Mesenchymal stem cell (in vitro differentiated cells and primary cell): Measurements from ENCODE around the gene SORCS3.

Experiments used
- DNase-seq: peaks from one replicate; pipeline ENCODE4 v3.0.0-alpha.2; 2013
- H2AFZ ChIP-seq: one replicate; pipeline ENCODE4 v1.6.1; 2013; ENCODE audit warnings: low read depth, mild to moderate bottlenecking, control low read depth, inconsistent platforms, low read length, moderate library complexity
- H2AK5ac ChIP-seq: 2 replicates; pipeline ENCODE4 v1.6.1; 2013; ENCODE audit warnings: low read length, moderate library complexity, mild to moderate bottlenecking, inconsistent platforms; ENCODE audit not compliant: severe bottlenecking
- H2BK120ac ChIP-seq: one replicate; pipeline ENCODE4 v1.6.1; 2013; ENCODE audit warnings: low read depth, mild to moderate bottlenecking, inconsistent platforms, low read length, moderate library complexity
- H2BK12ac ChIP-seq, 2 experiments: one replicate each; pipeline ENCODE4 v1.6.1; 2013; ENCODE audit warnings: inconsistent platforms in 2 of 2, low read length in 2 of 2, mild to moderate bottlenecking in 2 of 2, moderate library complexity in 2 of 2, control low read depth in 1 of 2
- H2BK15ac ChIP-seq: one replicate; pipeline ENCODE4 v1.6.1; 2013; ENCODE audit warnings: mild to moderate bottlenecking, low read depth, inconsistent platforms; ENCODE audit not compliant: poor library complexity, severe bottlenecking
- H2BK5ac ChIP-seq: 2 replicates; pipeline ENCODE4 v1.6.1; 2013; ENCODE audit warnings: low read depth, mild to moderate bottlenecking, low read length, control low read depth, inconsistent platforms; ENCODE audit not compliant: poor library complexity, severe bottlenecking
- H3K14ac ChIP-seq, 2 experiments: one replicate each; pipeline ENCODE4 v1.6.1; 2013; ENCODE audit warnings: inconsistent platforms in 2 of 2, low read length in 2 of 2, control low read depth in 1 of 2, mild to moderate bottlenecking in 1 of 2, moderate library complexity in 1 of 2
- H3K18ac ChIP-seq, 2 experiments: one replicate each; pipeline ENCODE4 v1.6.1; 2013; ENCODE audit warnings: inconsistent platforms in 2 of 2, low read length in 2 of 2, control low read depth in 1 of 2, low read depth in 1 of 2, mild to moderate bottlenecking in 1 of 2
- H3K23ac ChIP-seq, 2 experiments: one replicate each; pipeline ENCODE4 v1.6.1; 2013; ENCODE audit warnings: inconsistent platforms in 2 of 2, low read length in 2 of 2, mild to moderate bottlenecking in 2 of 2, moderate library complexity in 2 of 2, control low read depth in 1 of 2
- H3K27ac ChIP-seq: 2 replicates; pipeline ENCODE4 v1.5.1; 2013; ENCODE audit warnings: mild to moderate bottlenecking, moderate library complexity, low read length, control low read depth, inconsistent platforms; ENCODE audit not compliant: poor library complexity, severe bottlenecking
- H3K27me3 ChIP-seq, 2 experiments: 2 replicates each; pipeline versions ENCODE4 v1.6.1 to v1.7.0; 2013; ENCODE audit warnings: low read length in 2 of 2, mild to moderate bottlenecking in 2 of 2, moderate library complexity in 2 of 2, control low read depth in 1 of 2, inconsistent platforms in 1 of 2; ENCODE audit not compliant: control insufficient read depth in 1 of 2, insufficient read depth in 1 of 2
- H3K36me3 ChIP-seq, 2 experiments: 2 replicates each; pipeline versions ENCODE4 v1.6.1 to v1.7.0; 2013; ENCODE audit warnings: low read length in 2 of 2, control low read depth in 1 of 2, inconsistent platforms in 1 of 2, low read depth in 1 of 2, mild to moderate bottlenecking in 1 of 2; ENCODE audit not compliant: insufficient read depth in 2 of 2, control insufficient read depth in 1 of 2
- H3K4ac ChIP-seq, 2 experiments: one replicate each; pipeline ENCODE4 v1.6.1; 2013; ENCODE audit warnings: inconsistent platforms in 2 of 2, low read length in 2 of 2, mild to moderate bottlenecking in 2 of 2, moderate library complexity in 2 of 2, control low read depth in 1 of 2, low read depth in 1 of 2
- H3K4me1 ChIP-seq: 2 replicates; pipeline ENCODE4 v1.6.1; 2013; ENCODE audit warnings: low read depth, low read length, control low read depth; ENCODE audit not compliant: control insufficient read depth, insufficient read depth
- H3K4me2 ChIP-seq: 2 replicates; pipeline ENCODE4 v1.6.1; 2013; ENCODE audit warnings: low read length, mild to moderate bottlenecking, inconsistent platforms; ENCODE audit not compliant: poor library complexity, severe bottlenecking
- H3K4me3 ChIP-seq, 2 experiments: 2 replicates each; pipeline versions ENCODE4 v1.5.1 to v1.7.0; 2013; ENCODE audit warnings: low read length in 2 of 2, mild to moderate bottlenecking in 2 of 2, control low read depth in 1 of 2, low read depth in 1 of 2; ENCODE audit not compliant: insufficient read depth in 1 of 2
- H3K79me1 ChIP-seq: replicated peaks from 2 replicates; pipeline ENCODE4 v1.6.1; 2013; ENCODE audit warnings: mild to moderate bottlenecking, control low read depth, low read length, inconsistent platforms; ENCODE audit not compliant: poor library complexity, severe bottlenecking
- H3K9ac ChIP-seq: 2 replicates; pipeline ENCODE4 v1.7.0; 2013; ENCODE audit warnings: mild to moderate bottlenecking, low read length, moderate library complexity
- H3K9me3 ChIP-seq: 2 replicates; pipeline ENCODE4 v1.7.0; 2013; ENCODE audit warnings: mild to moderate bottlenecking, low read length; ENCODE audit not compliant: control insufficient read depth
- H4K8ac ChIP-seq: one replicate; pipeline ENCODE4 v1.6.1; 2013; ENCODE audit warnings: inconsistent platforms, mild to moderate bottlenecking, low read length, moderate library complexity
- H4K91ac ChIP-seq: one replicate; pipeline ENCODE4 v1.6.1; 2013; ENCODE audit warnings: mild to moderate bottlenecking, low read length, inconsistent platforms
- WGBS: methylation state at CpG from one replicate; pipeline ENCODE4 v1.1.7; 2013; ENCODE audit warnings: mixed read lengths; 5-methylcytosine and 5-hydroxymethylcytosine counted together

Gene SORCS3

DNA sequence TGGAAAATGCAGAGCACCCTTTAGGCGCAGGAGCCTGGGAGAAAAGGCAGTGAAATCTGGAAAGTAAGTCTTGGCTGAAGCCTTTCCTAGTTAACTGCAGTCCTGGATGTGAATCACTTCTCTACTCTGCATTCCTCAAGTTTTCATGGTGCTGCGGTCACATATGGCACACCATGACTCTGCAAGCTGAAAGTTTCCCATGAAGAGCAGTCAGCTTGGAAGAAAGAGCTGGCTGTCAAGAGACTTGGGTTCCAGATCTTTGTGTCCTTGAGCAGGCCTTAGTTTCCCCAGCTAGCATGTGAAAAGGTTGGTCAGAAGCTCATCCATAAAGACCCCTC is 548.3 kb downstream of the SORCS3 start:
- no peaks in the 10 kb centered on the region for H3K9me3 ChIP-seq
- no peaks in the 10 kb centered on the region for H3K27me3 ChIP-seq
- no peak overlapping the region for H3K14ac ChIP-seq
- no peak overlapping the region for H3K4ac ChIP-seq
- no peak overlapping the region for H2BK120ac ChIP-seq
- no peak overlapping the region for H3K23ac ChIP-seq
- H2BK5ac ChIP-seq: no peak overlapping the region
- no peak overlapping the region for H4K91ac ChIP-seq
- 68% methylated on average over 2 of the region's 2 CpGs for WGBS
- no peak overlapping the region for H4K8ac ChIP-seq
- H3K27ac ChIP-seq: no peak overlapping the region
- no peak for DNase-seq
- H2BK15ac ChIP-seq: no peak overlapping the region
- H3K18ac ChIP-seq: no peak overlapping the region
- H3K4me2 ChIP-seq: no peak overlapping the region
- no peak overlapping the region for H3K4me3 ChIP-seq
- no peaks in the 10 kb centered on the region for H3K4me1 ChIP-seq
- no peak overlapping the region for H2AFZ ChIP-seq
- H3K9ac ChIP-seq: no peak overlapping the region
- no peaks in the 10 kb centered on the region for H3K36me3 ChIP-seq
- no peaks in the 10 kb centered on the region for H3K79me1 ChIP-seq
- no peak overlapping the region for H2AK5ac ChIP-seq
- H2BK12ac ChIP-seq: no peak overlapping the region

DNA sequence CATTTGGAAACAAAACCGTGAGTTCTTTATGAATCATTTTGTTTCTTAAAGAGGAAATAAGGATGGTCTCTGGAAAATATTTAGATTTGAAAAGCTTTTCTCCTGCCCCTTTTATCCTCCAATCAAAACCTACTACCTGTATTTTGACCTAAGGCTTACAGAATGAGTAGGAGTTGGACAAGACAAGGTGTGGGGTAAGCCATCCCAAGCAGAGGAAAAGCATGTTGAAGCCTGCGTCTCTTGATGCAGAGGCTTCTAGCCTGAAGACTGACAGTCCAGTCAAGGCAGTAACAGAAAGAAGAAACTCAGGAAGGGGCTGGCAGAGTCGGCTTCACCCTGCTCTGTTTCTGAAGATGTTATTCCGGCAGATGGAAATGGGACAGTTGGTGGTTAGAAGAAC is 551.1 kb downstream of the SORCS3 start:
- no peak overlapping the region for H2BK5ac ChIP-seq
- H2AK5ac ChIP-seq: no peak overlapping the region
- H3K27ac ChIP-seq: no peak overlapping the region
- no peak overlapping the region for H3K14ac ChIP-seq
- H3K9ac ChIP-seq: no peak overlapping the region
- no peak overlapping the region for H3K4ac ChIP-seq
- H3K4me2 ChIP-seq: no peak overlapping the region
- no peak overlapping the region for H3K23ac ChIP-seq
- no peaks in the 10 kb centered on the region for H3K36me3 ChIP-seq
- H4K8ac ChIP-seq: no peak overlapping the region
- no peak overlapping the region for H2BK12ac ChIP-seq
- no peaks in the 10 kb centered on the region for H3K79me1 ChIP-seq
- no peaks in the 10 kb centered on the region for H3K4me1 ChIP-seq
- WGBS: 85% methylated on average over 3 of the region's 4 CpGs
- no peak overlapping the region for H3K18ac ChIP-seq
- no peak for DNase-seq
- no peak overlapping the region for H2AFZ ChIP-seq
- no peak overlapping the region for H3K4me3 ChIP-seq
- no peaks in the 10 kb centered on the region for H3K9me3 ChIP-seq
- no peaks in the 10 kb centered on the region for H3K27me3 ChIP-seq
- no peak overlapping the region for H2BK120ac ChIP-seq
- no peak overlapping the region for H4K91ac ChIP-seq
- H2BK15ac ChIP-seq: no peak overlapping the region

DNA sequence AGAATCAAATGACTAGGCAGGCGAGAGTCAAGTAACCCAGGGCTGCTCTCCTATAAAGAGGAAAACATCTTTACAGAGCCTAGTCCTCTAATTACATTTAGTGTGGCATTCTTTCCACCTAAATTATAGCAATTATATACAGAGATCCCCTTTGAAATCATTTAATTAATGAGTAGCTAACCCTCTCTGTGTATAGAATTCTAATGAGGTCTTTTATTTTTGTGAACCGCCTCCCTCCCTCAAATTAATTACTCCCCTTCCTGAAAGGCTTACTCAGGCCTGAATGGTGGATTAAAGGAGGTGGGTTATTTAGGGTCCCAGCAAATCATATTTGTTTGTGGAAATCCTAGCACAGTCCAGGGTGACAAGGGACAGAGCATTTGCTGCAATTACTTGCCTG is 551.8 kb downstream of the SORCS3 start:
- Histone ChIP-seq H2BK15ac (no peak overlapping the region), H3K23ac (no peak overlapping the region), H3K27me3 (no peaks in the 10 kb centered on the region), H4K8ac (no peak overlapping the region), H2AK5ac (no peak overlapping the region), H3K18ac (no peak overlapping the region), H2AFZ (no peak overlapping the region), H2BK120ac (no peak overlapping the region), H3K14ac (no peak overlapping the region), H3K27ac (no peak overlapping the region), H3K4ac (no peak overlapping the region), H3K36me3 (no peaks in the 10 kb centered on the region), H3K9ac (no peak overlapping the region), H3K79me1 (no peaks in the 10 kb centered on the region), H4K91ac (no peak overlapping the region), H3K4me2 (no peak overlapping the region), H2BK12ac (no peak overlapping the region), H3K4me1 (no peaks in the 10 kb centered on the region), H3K4me3 (no peak overlapping the region), H2BK5ac (no peak overlapping the region), H3K9me3 (no peaks in the 10 kb centered on the region)
- no peak for DNase-seq
- 86% methylated on average over 1 of the region's 2 CpGs for WGBS

DNA sequence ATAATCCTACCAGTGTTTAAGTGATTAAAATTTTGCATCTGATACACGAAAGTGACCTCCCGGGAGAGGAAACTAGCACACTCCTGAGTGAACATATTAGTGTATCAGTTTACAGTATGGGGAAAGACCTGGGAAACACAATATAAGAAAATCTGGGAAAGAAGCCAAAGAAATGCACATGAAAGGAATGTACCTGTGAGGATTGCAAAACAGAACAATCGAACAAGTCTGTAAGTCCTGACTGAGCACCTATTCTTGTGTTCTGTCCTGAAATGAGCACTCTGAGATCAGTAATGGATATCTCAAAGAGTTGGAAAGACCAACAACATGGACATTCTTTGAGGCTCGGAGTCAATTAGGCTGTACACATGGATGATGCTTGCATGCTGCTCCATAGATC is 554.7 kb downstream of the SORCS3 start:
- Histone ChIP-seq H3K9ac (no peak overlapping the region), H3K27ac (no peak overlapping the region), H2AFZ (no peak overlapping the region), H3K4me1 (no peaks in the 10 kb centered on the region), H3K18ac (no peak overlapping the region), H2BK5ac (no peak overlapping the region), H3K14ac (no peak overlapping the region), H3K4me2 (no peak overlapping the region), H3K9me3 (no peaks in the 10 kb centered on the region), H3K27me3 (no peaks in the 10 kb centered on the region), H3K4ac (no peak overlapping the region), H3K4me3 (no peak overlapping the region), H2BK15ac (no peak overlapping the region), H4K8ac (no peak overlapping the region), H2BK120ac (no peak overlapping the region), H3K23ac (no peak overlapping the region), H4K91ac (no peak overlapping the region), H3K79me1 (no peaks in the 10 kb centered on the region), H2BK12ac (no peak overlapping the region), H3K36me3 (no peaks in the 10 kb centered on the region), H2AK5ac (no peak overlapping the region)
- 79% methylated on average over 4 of the region's 4 CpGs for WGBS
- no peak for DNase-seq
